ENCODE measurements around the gene SUPT20HL2.

- no peak for TF ChIP-seq CTCF (IDR thresholded peaks at IDR 0.05; ENCODE audit: insufficient read depth, low read length, poor library complexity, severe bottlenecking)
- no peak for TF ChIP-seq EZH2phosphoT487 (conservative IDR thresholded peaks at IDR 0.05; ENCODE audit: low read length)
Measured at GRCh38 chrX:24316111-24316510, 2.2 kb upstream of the SUPT20HL2 start.

Data from SU-DHL-6 (cell line).